SK-N-SH (cell line): Measurements from ENCODE around the gene SNAP25. TPM values are rescaled to one million over a fixed set of nuclear protein-coding genes. Genes with fewer than 3 reads are reported as not detected.

Experiments used
- CTCF ChIA-PET: fragments of 300-600, 350-600 bp; formaldehyde crosslinking; extraction: SDS; loops from one replicate; lab custom pipeline; 2021; lab: Yijun Ruan, JAX
- POLR2A ChIA-PET: fragments of 350-600 bp; sonication (Branson Sonifier 250); formaldehyde crosslinking; extraction: SDS; loops from one replicate; lab custom pipeline; 2020; ENCODE audit warnings: antibody characterized with exemption, inconsistent platforms; lab: Yijun Ruan, JAX
- DNase-seq: peaks from one replicate; pipeline ENCODE4 v3.0.0; 2012
- H2AFZ ChIP-seq: fragments of 200-600 bp; sonication (generic); 2 replicates; pipeline ENCODE4 v1.8.1; 2016; ENCODE audit warnings: antibody characterized with exemption, mild to moderate bottlenecking, low read depth
- H3F3A ChIP-seq: fragments of 200-600 bp; sonication (generic); replicated peaks from 2 replicates; pipeline ENCODE3; 2016; ENCODE audit warnings: antibody characterized with exemption, mild to moderate bottlenecking; ENCODE audit not compliant: insufficient read depth
- H3K27ac ChIP-seq, 2 experiments: fragments of 200-500 bp in 1 of 2; fragments of 200-600 bp in 1 of 2; sonication (Bioruptor generic) in 1 of 2; sonication (generic), shearing (Covaris generic) in 1 of 2; 2 replicates each; pipeline versions ENCODE4 v1.5.1 to v1.6.1; 2014 to 2016; ENCODE audit warnings: low read depth in 2 of 2, inconsistent platforms in 1 of 2, low read length in 1 of 2, mild to moderate bottlenecking in 1 of 2, mixed read lengths in 1 of 2
- H3K27me3 ChIP-seq: fragments of 200-600 bp; sonication (generic), shearing (Covaris generic); 2 replicates; pipeline ENCODE4 v1.6.1; 2016; ENCODE audit warnings: mixed run types; ENCODE audit not compliant: insufficient read depth
- H3K36me3 ChIP-seq, 2 experiments: fragments of 200-500 bp in 1 of 2; fragments of 200-600 bp in 1 of 2; sonication (Bioruptor generic) in 1 of 2; sonication (generic) in 1 of 2; replicated peaks in 1 of 2; 2 replicates each; pipeline versions ENCODE3 to v1.5.1; 2014 to 2016; ENCODE audit warnings: low read length in 1 of 2, mild to moderate bottlenecking in 1 of 2; ENCODE audit not compliant: insufficient read depth in 2 of 2, control insufficient read depth in 1 of 2
- H3K4me1 ChIP-seq, 2 experiments: fragments of 200-500 bp in 1 of 2; fragments of 200-600 bp in 1 of 2; sonication (Bioruptor generic) in 1 of 2; sonication (generic), shearing (Covaris generic) in 1 of 2; 2 replicates each; pipeline versions ENCODE4 v1.5.1 to v1.6.1; 2014 to 2016; ENCODE audit warnings: low read depth in 1 of 2, low read length in 1 of 2, mixed run types in 1 of 2; ENCODE audit not compliant: insufficient read depth in 2 of 2, control insufficient read depth in 1 of 2
- H3K4me2 ChIP-seq: fragments of 200-600 bp; sonication (generic), shearing (Covaris generic); 2 replicates; pipeline ENCODE4 v1.6.1; 2017; ENCODE audit warnings: mixed run types
- H3K4me3 ChIP-seq, 2 experiments: fragments of 200-500 bp in 1 of 2; fragments of 200-600 bp in 1 of 2; sonication (Bioruptor generic) in 1 of 2; sonication (generic), shearing (Covaris generic) in 1 of 2; 2 replicates each; pipeline versions ENCODE4 v1.5.1 to v1.8.1; 2014 to 2016; ENCODE audit warnings: low read depth in 2 of 2, inconsistent platforms in 1 of 2, low read length in 1 of 2, mild to moderate bottlenecking in 1 of 2, mixed read lengths in 1 of 2, moderate library complexity in 1 of 2
- H3K79me2 ChIP-seq: fragments of 200-600 bp; sonication (generic); 2 replicates; pipeline ENCODE4 v1.8.1; 2017; ENCODE audit warnings: mild to moderate bottlenecking; ENCODE audit not compliant: insufficient read depth
- H3K9ac ChIP-seq: fragments of 200-600 bp; sonication (generic); 2 replicates; pipeline ENCODE4 v1.6.1; 2017; ENCODE audit warnings: mixed run types
- H3K9me2 ChIP-seq: fragments of 200-600 bp; sonication (generic); 2 replicates; pipeline ENCODE4 v1.6.1; 2017; ENCODE audit warnings: mixed run types
- H3K9me3 ChIP-seq: fragments of 200-600 bp; sonication (generic); 2 replicates; pipeline ENCODE4 v1.6.1; 2017; ENCODE audit warnings: mixed run types, mild to moderate bottlenecking, moderate library complexity
- H4K20me1 ChIP-seq: fragments of 200-600 bp; sonication (generic); 2 replicates; pipeline ENCODE4 v1.6.1; 2017; ENCODE audit warnings: mild to moderate bottlenecking, mixed run types; ENCODE audit not compliant: insufficient read depth
- CHD2 ChIP-seq: fragments of 150-350 bp; IDR thresholded peaks from 2 replicates; pipeline ENCODE4 v1.6.1; 2018; ENCODE audit warnings: low read length; ENCODE audit not compliant: partially characterized antibody
- EP300 ChIP-seq, 2 experiments: IDR thresholded peaks; 2 replicates each; pipeline versions ENCODE4 v1.4.0 to v1.6.1; 2012; ENCODE audit warnings: borderline replicate concordance in 1 of 2, low read depth in 1 of 2, low read length in 1 of 2
- FOXM1 ChIP-seq: IDR thresholded peaks from 2 replicates; pipeline ENCODE4 v1.4.0; 2012; ENCODE audit warnings: low read depth, mild to moderate bottlenecking
- MEF2A ChIP-seq: IDR thresholded peaks from 2 replicates; pipeline ENCODE4 v1.4.0; 2012; ENCODE audit warnings: low read depth, borderline replicate concordance
- POLR2AphosphoS5 ChIP-seq: IDR thresholded peaks from 2 replicates; pipeline ENCODE4 v1.6.1; 2012; ENCODE audit warnings: low read depth, low read length
- RCOR1 ChIP-seq: fragments of 150-350 bp; IDR thresholded peaks from 2 replicates; pipeline ENCODE4 v1.6.1; 2017; ENCODE audit warnings: antibody characterized with exemption, low read length
- SMC3 ChIP-seq: IDR thresholded peaks from 2 replicates; pipeline ENCODE4 v1.6.1; 2012; ENCODE audit warnings: low read depth, low read length, improper control_type of control experiment
- YY1 ChIP-seq: IDR thresholded peaks from 2 replicates; pipeline ENCODE4 v1.4.0; 2012; ENCODE audit warnings: low read depth, mild to moderate bottlenecking
- WGBS: methylation state at CpG from one replicate; pipeline ENCODE4 v1.1.6; 2017; ENCODE audit warnings: low lambda C conversion rate; 5-methylcytosine and 5-hydroxymethylcytosine counted together
- polyA plus RNA-seq, 3 experiments: library from polyadenylated mRNA; depleted of rRNA; stranded (reverse); fragments of >200 nt; gene quantifications; 2 replicates each; pipeline ENCODE4 v1.2.3, GENCODE V29; 2012
- TF ChIP-seq, protein P1 (sequence below): IDR thresholded peaks from 2 replicates; pipeline ENCODE4 v1.4.0; 2012; ENCODE audit warnings: low read depth, borderline replicate concordance
- TF ChIP-seq, protein P2 (sequence below): IDR thresholded peaks from 2 replicates; pipeline ENCODE4 v1.4.0; 2012; ENCODE audit warnings: low read depth
- TF ChIP-seq, protein P3 (sequence below): fragments of 150-350 bp; IDR thresholded peaks from 2 replicates; pipeline ENCODE4 v1.6.1; 2017; ENCODE audit warnings: antibody characterized with exemption, low read length, low read depth, borderline replicate concordance
- TF ChIP-seq, protein P4 (sequence below): fragments of 200-600 bp; sonication (generic); IDR thresholded peaks from 2 replicates; pipeline ENCODE4 v1.6.1; 2017; ENCODE audit warnings: antibody characterized with exemption, mild to moderate bottlenecking, moderate library complexity
- TF ChIP-seq, protein P5 (sequence below): IDR thresholded peaks from 2 replicates; pipeline ENCODE4; 2012

The SNAP25 gene
- polyA plus RNA-seq, 1 of the 3 experiments (the other 2 are of a cell fraction) = 42.4 TPM

DNA sequence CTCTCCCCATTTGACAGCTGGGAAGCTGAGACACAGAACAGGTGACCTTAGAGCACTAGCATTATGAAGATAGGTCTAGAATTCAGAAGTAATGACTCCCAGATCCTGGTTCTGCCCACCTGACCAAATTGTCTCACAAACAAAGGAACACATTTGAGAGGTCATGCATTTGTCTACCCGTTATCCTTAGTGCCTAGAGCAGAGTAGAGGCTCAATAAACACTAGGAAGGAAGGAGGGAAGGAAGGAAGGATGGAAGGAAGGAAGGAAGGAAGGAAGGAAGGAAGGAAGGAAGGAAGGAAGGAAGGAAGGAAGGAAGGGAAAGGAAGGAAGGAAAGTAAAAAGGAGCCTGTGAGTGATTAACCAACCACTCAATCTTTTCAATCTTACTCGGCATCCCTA lies 63.3 kb downstream of the SNAP25 start:
- ChIA-PET CTCF (interaction anchor here (0.8 to 1.6 kb wide), 5 partner anchors 8 to 874 kb away, joined by 3 to 6 read pairs (median 3); no protein-coding TSS in a partner anchor), POLR2A (interaction anchor here (1.0 kb wide), 1 partner anchor 28 kb away, joined by 4 read pairs; no protein-coding TSS in a partner anchor)
- Histone ChIP-seq H3K4me1 (peaks cover 6 to 20% of the 10 kb centered on the region in 2 experiments; a peak in 3 of 4 replicates), H3K36me3 (peaks cover 0 to 8% of the 10 kb centered on the region in 2 experiments), H3K27me3 (no peaks in the 10 kb centered on the region), H4K20me1 (no peaks in the 10 kb centered on the region), H3K9me2 (no peaks in the 10 kb centered on the region), H2AFZ (no peak overlapping the region), H3K27ac (no peak overlapping the region), H3K9me3 (no peaks in the 10 kb centered on the region), H3K4me2 (no peak overlapping the region), H3K79me2 (no peaks in the 10 kb centered on the region), H3K9ac (no peak overlapping the region), H3K4me3 (no peak overlapping the region), H3F3A (peaks cover 5% of the 10 kb centered on the region)
- TF ChIP-seq POLR2AphosphoS5 (no peak), SMC3 (no peak), RCOR1 (no peak), MEF2A (no peak), CHD2 (no peak), EP300 (IDR thresholded peaks at IDR 0.05; ENCODE audit: borderline replicate concordance in 1 of 2, low read depth in 1 of 2, low read length in 1 of 2) (no peak), YY1 (no peak), FOXM1 (no peak)
- TF ChIP-seq, protein P1, sequence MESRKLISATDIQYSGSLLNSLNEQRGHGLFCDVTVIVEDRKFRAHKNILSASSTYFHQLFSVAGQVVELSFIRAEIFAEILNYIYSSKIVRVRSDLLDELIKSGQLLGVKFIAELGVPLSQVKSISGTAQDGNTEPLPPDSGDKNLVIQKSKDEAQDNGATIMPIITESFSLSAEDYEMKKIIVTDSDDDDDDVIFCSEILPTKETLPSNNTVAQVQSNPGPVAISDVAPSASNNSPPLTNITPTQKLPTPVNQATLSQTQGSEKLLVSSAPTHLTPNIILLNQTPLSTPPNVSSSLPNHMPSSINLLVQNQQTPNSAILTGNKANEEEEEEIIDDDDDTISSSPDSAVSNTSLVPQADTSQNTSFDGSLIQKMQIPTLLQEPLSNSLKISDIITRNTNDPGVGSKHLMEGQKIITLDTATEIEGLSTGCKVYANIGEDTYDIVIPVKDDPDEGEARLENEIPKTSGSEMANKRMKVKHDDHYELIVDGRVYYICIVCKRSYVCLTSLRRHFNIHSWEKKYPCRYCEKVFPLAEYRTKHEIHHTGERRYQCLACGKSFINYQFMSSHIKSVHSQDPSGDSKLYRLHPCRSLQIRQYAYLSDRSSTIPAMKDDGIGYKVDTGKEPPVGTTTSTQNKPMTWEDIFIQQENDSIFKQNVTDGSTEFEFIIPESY = no peak
- TF ChIP-seq, protein P2, sequence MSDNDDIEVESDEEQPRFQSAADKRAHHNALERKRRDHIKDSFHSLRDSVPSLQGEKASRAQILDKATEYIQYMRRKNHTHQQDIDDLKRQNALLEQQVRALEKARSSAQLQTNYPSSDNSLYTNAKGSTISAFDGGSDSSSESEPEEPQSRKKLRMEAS = no peak
- TF ChIP-seq, protein P3, sequence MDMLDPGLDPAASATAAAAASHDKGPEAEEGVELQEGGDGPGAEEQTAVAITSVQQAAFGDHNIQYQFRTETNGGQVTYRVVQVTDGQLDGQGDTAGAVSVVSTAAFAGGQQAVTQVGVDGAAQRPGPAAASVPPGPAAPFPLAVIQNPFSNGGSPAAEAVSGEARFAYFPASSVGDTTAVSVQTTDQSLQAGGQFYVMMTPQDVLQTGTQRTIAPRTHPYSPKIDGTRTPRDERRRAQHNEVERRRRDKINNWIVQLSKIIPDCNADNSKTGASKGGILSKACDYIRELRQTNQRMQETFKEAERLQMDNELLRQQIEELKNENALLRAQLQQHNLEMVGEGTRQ = no peak
- TF ChIP-seq, protein P4, sequence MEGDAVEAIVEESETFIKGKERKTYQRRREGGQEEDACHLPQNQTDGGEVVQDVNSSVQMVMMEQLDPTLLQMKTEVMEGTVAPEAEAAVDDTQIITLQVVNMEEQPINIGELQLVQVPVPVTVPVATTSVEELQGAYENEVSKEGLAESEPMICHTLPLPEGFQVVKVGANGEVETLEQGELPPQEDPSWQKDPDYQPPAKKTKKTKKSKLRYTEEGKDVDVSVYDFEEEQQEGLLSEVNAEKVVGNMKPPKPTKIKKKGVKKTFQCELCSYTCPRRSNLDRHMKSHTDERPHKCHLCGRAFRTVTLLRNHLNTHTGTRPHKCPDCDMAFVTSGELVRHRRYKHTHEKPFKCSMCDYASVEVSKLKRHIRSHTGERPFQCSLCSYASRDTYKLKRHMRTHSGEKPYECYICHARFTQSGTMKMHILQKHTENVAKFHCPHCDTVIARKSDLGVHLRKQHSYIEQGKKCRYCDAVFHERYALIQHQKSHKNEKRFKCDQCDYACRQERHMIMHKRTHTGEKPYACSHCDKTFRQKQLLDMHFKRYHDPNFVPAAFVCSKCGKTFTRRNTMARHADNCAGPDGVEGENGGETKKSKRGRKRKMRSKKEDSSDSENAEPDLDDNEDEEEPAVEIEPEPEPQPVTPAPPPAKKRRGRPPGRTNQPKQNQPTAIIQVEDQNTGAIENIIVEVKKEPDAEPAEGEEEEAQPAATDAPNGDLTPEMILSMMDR = no peak
- TF ChIP-seq, protein P5, sequence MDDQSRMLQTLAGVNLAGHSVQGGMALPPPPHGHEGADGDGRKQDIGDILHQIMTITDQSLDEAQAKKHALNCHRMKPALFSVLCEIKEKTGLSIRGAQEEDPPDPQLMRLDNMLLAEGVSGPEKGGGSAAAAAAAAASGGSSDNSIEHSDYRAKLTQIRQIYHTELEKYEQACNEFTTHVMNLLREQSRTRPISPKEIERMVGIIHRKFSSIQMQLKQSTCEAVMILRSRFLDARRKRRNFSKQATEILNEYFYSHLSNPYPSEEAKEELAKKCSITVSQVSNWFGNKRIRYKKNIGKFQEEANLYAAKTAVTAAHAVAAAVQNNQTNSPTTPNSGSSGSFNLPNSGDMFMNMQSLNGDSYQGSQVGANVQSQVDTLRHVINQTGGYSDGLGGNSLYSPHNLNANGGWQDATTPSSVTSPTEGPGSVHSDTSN = no peak
- no peak for DNase-seq
- 89% methylated on average over 2 of the region's 2 CpGs for WGBS
